Tibial artery (tissue), 4 donors: Measurements from ENCODE around the gene MAST4.

Experiments used
- DNase-seq, 2 donors: peaks; one replicate each; pipeline ENCODE4 v3.0.0-alpha.2; 2019
- H3K27ac ChIP-seq, 2 donors: fragments of 200-600 bp; sonication (generic) in 1 of 2; 1 replicate in 1 of 2; 2 replicates in 1 of 2; pipeline ENCODE4 v1.5.1; 2018 to 2019; ENCODE audit warnings: mild to moderate bottlenecking in 1 of 2
- H3K27me3 ChIP-seq, 2 donors: fragments of 200-600 bp; sonication (generic) in 1 of 2; one replicate each; pipeline versions ENCODE4 v1.5.1 to v1.6.0; 2016 to 2019
- H3K36me3 ChIP-seq, 3 donors: fragments of 200-600 bp; sonication (generic) in 2 of 3; one replicate each; pipeline ENCODE4 v1.5.1; 2016 to 2019; ENCODE audit warnings: mild to moderate bottlenecking in 2 of 3
- H3K4me1 ChIP-seq, 4 donors: fragments of 200-600 bp; sonication (generic) in 2 of 4; 1 replicate in 3 of 4; 2 replicates in 1 of 4; pipeline ENCODE4 v1.5.1; 2016 to 2019
- H3K4me3 ChIP-seq, 2 donors: fragments of 200-600 bp; sonication (generic) in 1 of 2; 1 replicate in 1 of 2; 2 replicates in 1 of 2; pipeline ENCODE4 v1.5.1; 2018 to 2019; ENCODE audit warnings: mild to moderate bottlenecking in 2 of 2
- H3K9me3 ChIP-seq, 3 donors: fragments of 200-600 bp; sonication (generic) in 1 of 3; one replicate each; pipeline ENCODE4 v1.5.1; 2016 to 2019
- intact Hi-C: fragments of 100-400 bp; cut with DNase I; formaldehyde crosslinking; loops from one replicate; pipeline ENCODE4 v1.15.0; 2023; ENCODE audit warnings: low total_unique reads
- TF ChIP-seq, protein P1 (sequence below), 2 experiments: fragments of 200-600 bp in 1 of 2; fragments of 450-650 bp in 1 of 2; IDR thresholded peaks; one replicate each; pipeline ENCODE4 v1.5.1; 2017 to 2019; ENCODE audit warnings: antibody characterized with exemption in 2 of 2, mild to moderate bottlenecking in 1 of 2, moderate library complexity in 1 of 2

The MAST4 gene

DNA sequence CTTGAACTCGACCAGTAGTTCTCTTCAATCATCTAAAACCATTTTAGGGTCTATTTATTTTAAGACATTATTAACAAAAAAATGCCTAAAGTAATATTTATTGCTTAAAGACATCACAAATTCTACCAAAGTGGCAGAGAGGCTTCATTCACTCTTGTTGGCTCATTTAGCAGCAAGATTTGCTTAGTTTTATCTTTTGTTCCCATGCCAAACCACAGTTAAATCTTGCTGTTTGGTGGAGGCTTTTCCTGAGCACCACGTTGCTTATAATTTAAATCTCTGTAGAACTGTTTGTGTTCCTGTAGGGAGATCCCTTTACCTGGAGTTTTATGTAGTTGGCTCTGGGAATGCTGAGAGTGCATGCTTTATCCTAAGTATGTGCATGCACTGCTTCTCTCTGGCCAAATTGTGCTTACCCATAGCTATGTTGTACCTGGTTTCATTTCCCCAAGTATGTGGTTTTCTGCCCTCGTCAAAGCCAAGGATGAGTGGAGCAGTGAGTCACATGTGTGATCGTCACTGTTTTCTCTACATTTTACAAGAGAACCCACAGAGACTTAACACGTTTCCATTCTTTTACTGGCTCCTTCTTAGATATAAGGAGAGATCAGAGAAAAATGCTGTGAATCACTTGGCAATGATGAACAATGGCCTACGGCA is 42.1 kb upstream of the MAST4 start:
- Histone ChIP-seq H3K9me3 (no peaks in the 10 kb centered on the region), H3K4me1 (no peaks in the 10 kb centered on the region), H3K36me3 (no peaks in the 10 kb centered on the region), H3K27me3 (no peaks in the 10 kb centered on the region), H3K4me3 (no peak overlapping the region), H3K27ac (no peak overlapping the region)
- DNase-seq, result no peak
- intact Hi-C loops, result no loop called here
- TF ChIP-seq, protein P1, sequence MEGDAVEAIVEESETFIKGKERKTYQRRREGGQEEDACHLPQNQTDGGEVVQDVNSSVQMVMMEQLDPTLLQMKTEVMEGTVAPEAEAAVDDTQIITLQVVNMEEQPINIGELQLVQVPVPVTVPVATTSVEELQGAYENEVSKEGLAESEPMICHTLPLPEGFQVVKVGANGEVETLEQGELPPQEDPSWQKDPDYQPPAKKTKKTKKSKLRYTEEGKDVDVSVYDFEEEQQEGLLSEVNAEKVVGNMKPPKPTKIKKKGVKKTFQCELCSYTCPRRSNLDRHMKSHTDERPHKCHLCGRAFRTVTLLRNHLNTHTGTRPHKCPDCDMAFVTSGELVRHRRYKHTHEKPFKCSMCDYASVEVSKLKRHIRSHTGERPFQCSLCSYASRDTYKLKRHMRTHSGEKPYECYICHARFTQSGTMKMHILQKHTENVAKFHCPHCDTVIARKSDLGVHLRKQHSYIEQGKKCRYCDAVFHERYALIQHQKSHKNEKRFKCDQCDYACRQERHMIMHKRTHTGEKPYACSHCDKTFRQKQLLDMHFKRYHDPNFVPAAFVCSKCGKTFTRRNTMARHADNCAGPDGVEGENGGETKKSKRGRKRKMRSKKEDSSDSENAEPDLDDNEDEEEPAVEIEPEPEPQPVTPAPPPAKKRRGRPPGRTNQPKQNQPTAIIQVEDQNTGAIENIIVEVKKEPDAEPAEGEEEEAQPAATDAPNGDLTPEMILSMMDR (IDR thresholded peaks at IDR 0.05), result no peak

DNA sequence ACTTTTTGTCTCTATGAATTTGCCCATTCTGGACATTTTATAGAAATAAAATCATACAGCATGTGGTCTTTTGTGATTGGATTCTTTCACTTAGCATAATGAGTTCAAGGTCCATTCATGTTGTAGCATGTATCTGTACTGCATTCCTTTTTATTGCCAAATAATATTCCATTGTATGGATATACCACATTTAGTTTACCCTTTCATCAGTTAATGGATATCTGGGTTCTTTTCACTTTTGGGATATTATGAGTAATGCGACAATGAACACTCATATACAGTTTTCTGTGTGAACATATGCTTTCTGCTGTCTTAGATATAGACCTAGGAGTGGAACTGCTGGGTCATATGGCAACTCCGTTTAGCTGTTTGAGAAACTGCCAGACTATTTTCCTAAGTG is 41.3 kb upstream of the MAST4 start:
- intact Hi-C loops, result no loop called here
- H3K9me3 ChIP-seq, result no peaks in the 10 kb centered on the region
- H3K36me3 ChIP-seq, result no peaks in the 10 kb centered on the region
- TF ChIP-seq, protein P1 (IDR thresholded peaks at IDR 0.05), result no peak
- DNase-seq, result no peak
- H3K4me1 ChIP-seq, result no peaks in the 10 kb centered on the region
- H3K27ac ChIP-seq, result no peak overlapping the region
- H3K4me3 ChIP-seq, result no peak overlapping the region
- H3K27me3 ChIP-seq, result no peaks in the 10 kb centered on the region

DNA sequence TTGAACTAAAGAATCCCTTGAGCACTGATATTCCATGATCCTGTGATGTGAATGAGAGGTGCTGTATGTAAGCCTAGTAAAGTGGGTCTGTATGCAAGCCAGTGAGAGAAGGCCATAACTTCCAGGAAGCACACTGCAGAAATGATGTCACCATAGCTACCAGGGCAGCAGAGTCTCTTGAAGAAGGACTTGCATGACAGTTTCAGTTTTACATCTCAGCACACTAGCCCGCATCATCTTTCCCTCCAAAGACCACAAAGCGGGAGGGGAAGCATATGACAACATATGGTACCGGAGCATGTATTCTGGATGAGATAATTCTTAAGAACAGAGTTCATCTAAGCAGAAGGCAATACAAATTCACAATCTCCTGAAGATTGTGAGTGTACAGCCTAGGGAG is 37.6 kb upstream of the MAST4 start:
- DNase-seq, result no peak
- H3K9me3 ChIP-seq, result no peaks in the 10 kb centered on the region
- no peaks in the 10 kb centered on the region for H3K27me3 ChIP-seq
- intact Hi-C loops, result no loop called here
- no peak overlapping the region for H3K27ac ChIP-seq
- TF ChIP-seq, protein P1 (IDR thresholded peaks at IDR 0.05), result no peak
- H3K4me1 ChIP-seq, result no peaks in the 10 kb centered on the region
- H3K36me3 ChIP-seq, result no peaks in the 10 kb centered on the region
- no peak overlapping the region for H3K4me3 ChIP-seq

DNA sequence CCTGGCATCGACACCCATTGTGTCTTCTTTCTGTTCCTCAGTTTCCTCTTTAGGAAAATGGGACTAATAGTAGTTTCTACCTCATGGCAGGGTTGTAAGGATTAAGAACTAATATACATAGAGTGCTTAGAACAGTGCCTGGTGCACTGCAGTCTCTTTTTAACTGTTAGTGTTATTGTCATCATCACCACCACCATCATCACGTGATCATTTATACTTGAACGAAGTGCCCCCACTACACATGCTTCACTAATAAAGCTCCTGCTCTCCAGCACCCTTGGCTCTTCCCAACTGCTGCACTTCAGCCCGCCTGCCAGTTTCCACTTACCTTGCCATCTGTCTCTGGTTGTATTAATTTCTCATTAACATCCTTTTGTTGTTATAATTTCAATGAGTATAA is 35.8 kb upstream of the MAST4 start:
- Histone ChIP-seq H3K4me3 (no peak overlapping the region), H3K27ac (no peak overlapping the region), H3K9me3 (no peaks in the 10 kb centered on the region), H3K36me3 (no peaks in the 10 kb centered on the region), H3K27me3 (no peaks in the 10 kb centered on the region), H3K4me1 (no peaks in the 10 kb centered on the region)
- TF ChIP-seq, protein P1 (IDR thresholded peaks at IDR 0.05), result no peak
- DNase-seq, result no peak
- intact Hi-C loops, result no loop called here

DNA sequence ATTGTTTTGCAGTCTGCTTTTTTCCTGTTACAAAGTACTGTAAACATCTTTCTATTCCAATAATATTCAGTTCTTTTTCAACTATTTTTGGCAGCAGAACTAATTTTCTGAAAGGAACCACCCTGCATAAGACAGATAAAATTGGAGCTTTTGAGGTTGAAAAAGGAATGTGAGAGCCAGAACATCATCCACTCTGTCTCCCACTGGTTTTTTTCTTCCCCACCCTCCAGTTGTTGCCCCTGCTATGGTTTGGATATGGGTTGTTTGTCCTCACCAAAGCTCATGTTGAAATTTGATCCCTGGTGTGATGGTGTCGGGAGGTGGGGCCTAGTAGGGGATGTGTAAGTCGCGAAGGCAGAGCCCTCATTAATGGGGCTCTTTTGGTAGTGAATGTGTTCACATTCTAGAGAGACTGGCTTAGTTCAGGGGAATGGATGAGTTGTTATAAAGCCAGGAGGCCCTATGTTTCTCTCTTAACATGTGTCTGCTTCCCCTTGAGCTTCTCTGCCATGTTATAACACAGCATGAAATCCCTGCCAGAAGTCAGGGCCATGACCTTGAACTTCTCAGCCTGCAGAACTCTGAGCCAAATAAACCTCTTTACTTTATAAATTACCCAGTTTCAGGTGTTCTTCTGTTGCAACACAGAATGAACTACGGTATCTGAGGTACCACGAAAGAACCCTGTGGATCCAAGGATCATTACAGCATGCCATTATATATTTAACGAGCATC is 34.8 kb upstream of the MAST4 start:
- intact Hi-C loops, result no loop called here
- no peaks in the 10 kb centered on the region for H3K27me3 ChIP-seq

More for the DNA sequence above, 34.8 kb upstream of the MAST4 start:
- TF ChIP-seq, protein P1 (IDR thresholded peaks at IDR 0.05), result no peak
- no peak for DNase-seq
- Histone ChIP-seq H3K4me3 (no peak overlapping the region), H3K9me3 (no peaks in the 10 kb centered on the region), H3K36me3 (no peaks in the 10 kb centered on the region), H3K27ac (no peak overlapping the region), H3K4me1 (no peaks in the 10 kb centered on the region)
